SK-N-SH (cell line): Measurements from ENCODE around the gene CCR5.

Source experiments
- CTCF ChIP-seq: fragments of 200-600 bp; sonication (generic); IDR thresholded peaks from 2 replicates; pipeline ENCODE4 v1.6.1; 2017; ENCODE audit warnings: antibody characterized with exemption, mild to moderate bottlenecking, moderate library complexity
- ELF1 ChIP-seq: IDR thresholded peaks from 2 replicates; pipeline ENCODE4 v1.4.0; 2012
- EP300 ChIP-seq, 2 experiments: IDR thresholded peaks; 2 replicates each; pipeline versions ENCODE4 v1.4.0 to v1.6.1; 2012; ENCODE audit warnings: borderline replicate concordance in 1 of 2, low read depth in 1 of 2, low read length in 1 of 2
- EZH2phosphoT487 ChIP-seq: fragments of 200-600 bp; sonication (generic); IDR thresholded peaks from 2 replicates; pipeline ENCODE4 v1.6.1; 2017; ENCODE audit warnings: low read depth, mixed run types, mild to moderate bottlenecking, antibody characterized with exemption, moderate library complexity, borderline replicate concordance
- JUND ChIP-seq: IDR thresholded peaks from 2 replicates; pipeline ENCODE4 v1.4.0; 2012
- MAX ChIP-seq: IDR thresholded peaks from 2 replicates; pipeline ENCODE4 v1.4.0; 2012; ENCODE audit warnings: low read depth
- POLR2AphosphoS5 ChIP-seq: IDR thresholded peaks from 2 replicates; pipeline ENCODE4 v1.6.1; 2012; ENCODE audit warnings: low read depth, low read length
- RCOR1 ChIP-seq: fragments of 150-350 bp; IDR thresholded peaks from 2 replicates; pipeline ENCODE4 v1.6.1; 2017; ENCODE audit warnings: antibody characterized with exemption, low read length
- RXRA ChIP-seq: IDR thresholded peaks from 2 replicates; pipeline ENCODE4 v1.4.0; 2012; ENCODE audit warnings: low read depth, mild to moderate bottlenecking, borderline replicate concordance
- SMC3 ChIP-seq: IDR thresholded peaks from 2 replicates; pipeline ENCODE4 v1.6.1; 2012; ENCODE audit warnings: low read depth, low read length, improper control_type of control experiment
- YY1 ChIP-seq: IDR thresholded peaks from 2 replicates; pipeline ENCODE4 v1.4.0; 2012; ENCODE audit warnings: low read depth, mild to moderate bottlenecking

GRCh38 chr3:46399098-46399497, 28.4 kb downstream of the CCR5 start:
- TF ChIP-seq CTCF, result no peak
- TF ChIP-seq MAX, result no peak
- TF ChIP-seq YY1, result no peak
- no peak for TF ChIP-seq POLR2AphosphoS5
- TF ChIP-seq ELF1, result no peak
- no peak for TF ChIP-seq RCOR1
- no peak for TF ChIP-seq SMC3
- no peak for TF ChIP-seq RXRA
- no peak for TF ChIP-seq JUND
- TF ChIP-seq EZH2phosphoT487, result no peak
- TF ChIP-seq EP300 (IDR thresholded peaks at IDR 0.05; ENCODE audit: borderline replicate concordance in 1 of 2, low read depth in 1 of 2, low read length in 1 of 2), result no peak
